NCI-H345 (cell line): ENCODE data around the gene CRACR2A.

Source experiments
- DNase-seq: peaks from one replicate; lab custom pipeline; 2025; lab: John Stamatoyannopoulos, UW

Gene CRACR2A

GRCh38 chr12:3752741-3753486 is at the start of gene CRACR2A:
Gene CRACR2A (minus strand): TSS chr12:3753109. CDS start chr12:3696999, 56,110 bp downstream.
- peak; percentile 24 for DNase-seq

- DNase-seq = no peak
These were observed 44.7 kb upstream of the CRACR2A start for GRCh38 chr12:3797531-3798048.

GRCh38 chr12:3795492-3796133 is 42.7 kb upstream of the CRACR2A start:
- DNase-seq = peak; percentile 88

GRCh38 chr12:3795066-3795465 is 42.2 kb upstream of the CRACR2A start:
- DNase-seq = peak; percentile 30

- no peak for DNase-seq
These were observed 39.8 kb upstream of the CRACR2A start for GRCh38 chr12:3792623-3793288.

GRCh38 chr12:3791256-3791874 is 38.5 kb upstream of the CRACR2A start:
- DNase-seq = no peak

GRCh38 chr12:3790642-3791041 is 37.7 kb upstream of the CRACR2A start:
- DNase-seq = no peak

- no peak for DNase-seq
These were observed 36.9 kb upstream of the CRACR2A start for GRCh38 chr12:3789838-3790237.

- DNase-seq = peak; percentile 43
These were observed 24.4 kb upstream of the CRACR2A start for GRCh38 chr12:3777206-3777809.

- DNase-seq = no peak
These were observed 22.6 kb upstream of the CRACR2A start for GRCh38 chr12:3775385-3776035.

- no peak for DNase-seq
These were observed 19.5 kb upstream of the CRACR2A start for GRCh38 chr12:3772380-3772779.

- no peak for DNase-seq
These were observed 18.9 kb upstream of the CRACR2A start for GRCh38 chr12:3771853-3772252.

- no peak for DNase-seq
These were observed 18.0 kb upstream of the CRACR2A start for GRCh38 chr12:3770891-3771290.

- DNase-seq = no peak
These were observed 16.1 kb upstream of the CRACR2A start for GRCh38 chr12:3768911-3769447.

GRCh38 chr12:3761116-3761735 is 8.3 kb upstream of the CRACR2A start:
- DNase-seq = no peak

GRCh38 chr12:3759878-3760277 is 7.0 kb upstream of the CRACR2A start:
- no peak for DNase-seq

- DNase-seq = no peak
These were observed 4.4 kb upstream of the CRACR2A start for GRCh38 chr12:3757261-3757660.

- no peak for DNase-seq
These were observed 3.0 kb upstream of the CRACR2A start for GRCh38 chr12:3755898-3756297.

- DNase-seq = no peak
These were observed 805 bp upstream of the CRACR2A start for GRCh38 chr12:3753544-3754284.
